GM12878 (cell line): ENCODE data around the gene CFAP97D2. TPM values are rescaled to one million over a fixed set of nuclear protein-coding genes. Genes with fewer than 3 reads are reported as not detected.

Experiments used
- ATAC-seq: fragments of 200-7000 bp; cut with Tn5 transposase; 3 replicates; pipeline ENCODE4 v1.9.1; 2020; ENCODE audit warnings: mild to moderate bottlenecking, moderate library complexity
- BruUV-seq: library from RNA; stranded (reverse); fragments of 400-500 nt; replicated peaks from 2 replicates; lab custom pipeline; 2021; lab: Mats Ljungman, UMichigan
- CTCF ChIA-PET: fragments of 300-600 bp; sonication (Branson Sonifier 250); formaldehyde crosslinking; extraction: SDS; loops from one replicate; lab custom pipeline; 2021; ENCODE audit warnings: inconsistent platforms; lab: Yijun Ruan, JAX
- POLR2A ChIA-PET: fragments of 350-600 bp; formaldehyde crosslinking; extraction: SDS; loops from one replicate; lab custom pipeline; 2021; ENCODE audit warnings: inconsistent platforms; lab: Charles Lee
- RAD21 ChIA-PET: fragments of 300-600 bp; sonication (Branson Sonifier 250); formaldehyde crosslinking; loops from one replicate; lab custom pipeline; 2023; ENCODE audit warnings: antibody characterized with exemption; ENCODE audit not compliant: unreplicated experiment; lab: Charles Lee
- SMC1A ChIA-PET: fragments of 300-600 bp; sonication (Branson Sonifier 250); formaldehyde crosslinking; loops from one replicate; lab custom pipeline; 2023; ENCODE audit not compliant: unreplicated experiment, uncharacterized antibody; lab: Charles Lee
- DNase-seq: peaks from one replicate; pipeline ENCODE4 v3.0.0-alpha.2; 2011; ENCODE audit warnings: low read depth, low spot score
- FAIRE-seq: peaks from 3 replicates; lab custom pipeline; 2011; peaks lifted over from hg19 to GRCh38; lab: Jason Lieb, UNC
- H2AFZ ChIP-seq: 2 replicates; pipeline ENCODE4 v1.6.0; 2011; ENCODE audit warnings: low read depth, low read length, control low read depth; ENCODE audit not compliant: control insufficient read depth
- H3K27ac ChIP-seq: 2 replicates; pipeline ENCODE4 v1.5.1; 2011; ENCODE audit warnings: control low read depth; ENCODE audit not compliant: control insufficient read depth, insufficient read depth
- H3K27me3 ChIP-seq, 2 experiments: replicated peaks in 1 of 2; 2 replicates each; pipeline versions ENCODE4 v1.6.0 to v1.6.1; 2011; ENCODE audit warnings: low read length in 1 of 2; ENCODE audit not compliant: control insufficient read depth in 2 of 2, insufficient read depth in 2 of 2
- H3K36me3 ChIP-seq, 2 experiments: 2 replicates each; pipeline ENCODE4 v1.5.1; 2011; ENCODE audit warnings: low read length in 1 of 2; ENCODE audit not compliant: control insufficient read depth in 2 of 2, insufficient read depth in 2 of 2
- H3K4me1 ChIP-seq: 2 replicates; pipeline ENCODE4 v1.6.1; 2011; ENCODE audit warnings: mild to moderate bottlenecking, low read length, moderate library complexity, mixed read lengths; ENCODE audit not compliant: control insufficient read depth, insufficient read depth
- H3K4me2 ChIP-seq: 2 replicates; pipeline ENCODE4 v1.6.0; 2011; ENCODE audit warnings: control low read depth; ENCODE audit not compliant: control insufficient read depth, insufficient read depth
- H3K4me3 ChIP-seq: fragments of 200-600 bp; sonication (generic); 2 replicates; pipeline ENCODE4 v1.5.1; 2016
- H3K79me2 ChIP-seq: 2 replicates; pipeline ENCODE4 v1.6.0; 2011; ENCODE audit warnings: low read length; ENCODE audit not compliant: control insufficient read depth, insufficient read depth
- H3K9ac ChIP-seq: 2 replicates; pipeline ENCODE4 v1.8.0; 2011; ENCODE audit warnings: low read length, control low read depth, mixed read lengths; ENCODE audit not compliant: control insufficient read depth, insufficient read depth
- H3K9me3 ChIP-seq: replicated peaks from 3 replicates; pipeline ENCODE4 v1.5.1; 2011; ENCODE audit warnings: mild to moderate bottlenecking, low read length; ENCODE audit not compliant: control insufficient read depth, insufficient read depth
- H4K20me1 ChIP-seq: 2 replicates; pipeline ENCODE4 v1.6.0; 2011; ENCODE audit not compliant: control insufficient read depth, insufficient read depth
- HDGF ChIP-seq: fragments of 450-650 bp; IDR thresholded peaks from 2 replicates; pipeline ENCODE4 v1.6.1; 2016; ENCODE audit warnings: antibody characterized with exemption
- MEF2B ChIP-seq: fragments of 450-650 bp; IDR thresholded peaks from 2 replicates; pipeline ENCODE4 v1.6.1; 2018; ENCODE audit warnings: mild to moderate bottlenecking, moderate library complexity; ENCODE audit not compliant: partially characterized antibody, poor library complexity, severe bottlenecking
- NBN ChIP-seq: fragments of 450-650 bp; IDR thresholded peaks from 2 replicates; pipeline ENCODE4 v1.6.1; 2016
- NFIC ChIP-seq: IDR thresholded peaks from 2 replicates; pipeline ENCODE4 v1.6.1; 2012; ENCODE audit warnings: low read depth, mild to moderate bottlenecking, inconsistent platforms, low read length, moderate library complexity
- NR2C2 ChIP-seq: IDR thresholded peaks from 2 replicates; pipeline ENCODE4 v1.6.1; 2011; ENCODE audit warnings: borderline replicate concordance, low read depth; ENCODE audit not compliant: control insufficient read depth, insufficient read length
- PAX8 ChIP-seq: fragments of 450-650 bp; IDR thresholded peaks from 2 replicates; pipeline ENCODE4 v1.6.1; 2017; ENCODE audit warnings: mild to moderate bottlenecking, moderate library complexity
- POU2F2 ChIP-seq: IDR thresholded peaks from 3 replicates; pipeline ENCODE4 v1.6.1; 2011; ENCODE audit warnings: low read depth, mild to moderate bottlenecking, low read length, borderline replicate concordance
- RFX5 ChIP-seq: IDR thresholded peaks from 2 replicates; pipeline ENCODE4 v1.6.1; 2011; ENCODE audit warnings: low read depth, low read length, improper control_type of control experiment
- SMARCA5 ChIP-seq: fragments of 450-650 bp; IDR thresholded peaks from 2 replicates; pipeline ENCODE4 v1.6.1; 2017; ENCODE audit warnings: mild to moderate bottlenecking
- ZNF622 ChIP-seq: fragments of 450-650 bp; IDR thresholded peaks from 2 replicates; pipeline ENCODE4 v1.6.1; 2017; ENCODE audit warnings: mild to moderate bottlenecking, inconsistent platforms
- ZZZ3 ChIP-seq: IDR thresholded peaks from 2 replicates; pipeline ENCODE4 v1.6.1; 2011; ENCODE audit warnings: low read depth; ENCODE audit not compliant: control insufficient read depth, insufficient read length
- WGBS: methylation state at CpG from one replicate; pipeline ENCODE4 v1.1.6; 2016; ENCODE audit warnings: low lambda C conversion rate; ENCODE audit not compliant: insufficient replicate concordance, insufficient coverage; ENCODE audit errors: missing lambda C conversion rate; 5-methylcytosine and 5-hydroxymethylcytosine counted together
- in situ Hi-C: fragments of 300-500 bp; cut with MboI; formaldehyde crosslinking; loops from 9 replicates; pipeline ENCODE4 v1.14.3; 2018; ENCODE audit warnings: mixed read lengths
- intact Hi-C: fragments of 100-400 bp; cut with micrococcal nuclease; formaldehyde crosslinking; loops from one replicate; pipeline ENCODE4 v1.14.2; 2022; ENCODE audit not compliant: unreplicated experiment
- polyA plus RNA-seq, 11 experiments: library from polyadenylated mRNA; depleted of rRNA in 4 of 11; unstranded in 6 of 11; stranded (reverse) in 5 of 11; fragments of >200 nt; fragmentation: Nextera tagmentation in 4 of 11; fragmentation: Illumina TruSeq in 1 of 11; extraction: Ambion mirVana in 4 of 11; extraction: Trizol in 1 of 11; gene quantifications; 1 replicate in 1 of 11; 2 replicates in 10 of 11; pipeline versions ENCODE4 v1.2.1 to v1.2.3, GENCODE V29; 2011 to 2016; ENCODE audit warnings: inconsistent platforms in 2 of 11, missing spikeins in 2 of 11, low read depth in 1 of 11
- total RNA-seq, 4 experiments: library from RNA; depleted of rRNA in 3 of 4; stranded (reverse); fragments of >200 nt in 3 of 4; fragmentation: Illumina TruSeq in 1 of 4; extraction: Trizol in 1 of 4; gene quantifications; 2 replicates each; pipeline versions ENCODE4 v1.2.1 to v1.2.3, GENCODE V29; 2013 to 2021
- TF ChIP-seq, protein P1 (sequence below): fragments of 450-650 bp; IDR thresholded peaks from 2 replicates; pipeline ENCODE4 v1.6.1; 2017; ENCODE audit warnings: low read depth, mild to moderate bottlenecking, moderate library complexity
- TF ChIP-seq, protein P2 (sequence below): fragments of 450-650 bp; IDR thresholded peaks from 2 replicates; pipeline ENCODE4 v1.6.1; 2018; ENCODE audit warnings: borderline replicate concordance, mild to moderate bottlenecking; ENCODE audit not compliant: partially characterized antibody
- TF ChIP-seq, protein P3 (sequence below): fragments of 450-650 bp; IDR thresholded peaks from 2 replicates; pipeline ENCODE4 v1.6.1; 2016; ENCODE audit warnings: mild to moderate bottlenecking
- TF ChIP-seq, protein P4 (sequence below): fragments of 450-650 bp; IDR thresholded peaks from 2 replicates; pipeline ENCODE4 v1.6.1; 2017; ENCODE audit warnings: mild to moderate bottlenecking, moderate library complexity

The CFAP97D2 gene
- total and polyA plus RNA-seq, 10 of the 15 experiments (the other 5 are each of a cell fraction or from before 2014, with no cell fraction given), result not detected

DNA sequence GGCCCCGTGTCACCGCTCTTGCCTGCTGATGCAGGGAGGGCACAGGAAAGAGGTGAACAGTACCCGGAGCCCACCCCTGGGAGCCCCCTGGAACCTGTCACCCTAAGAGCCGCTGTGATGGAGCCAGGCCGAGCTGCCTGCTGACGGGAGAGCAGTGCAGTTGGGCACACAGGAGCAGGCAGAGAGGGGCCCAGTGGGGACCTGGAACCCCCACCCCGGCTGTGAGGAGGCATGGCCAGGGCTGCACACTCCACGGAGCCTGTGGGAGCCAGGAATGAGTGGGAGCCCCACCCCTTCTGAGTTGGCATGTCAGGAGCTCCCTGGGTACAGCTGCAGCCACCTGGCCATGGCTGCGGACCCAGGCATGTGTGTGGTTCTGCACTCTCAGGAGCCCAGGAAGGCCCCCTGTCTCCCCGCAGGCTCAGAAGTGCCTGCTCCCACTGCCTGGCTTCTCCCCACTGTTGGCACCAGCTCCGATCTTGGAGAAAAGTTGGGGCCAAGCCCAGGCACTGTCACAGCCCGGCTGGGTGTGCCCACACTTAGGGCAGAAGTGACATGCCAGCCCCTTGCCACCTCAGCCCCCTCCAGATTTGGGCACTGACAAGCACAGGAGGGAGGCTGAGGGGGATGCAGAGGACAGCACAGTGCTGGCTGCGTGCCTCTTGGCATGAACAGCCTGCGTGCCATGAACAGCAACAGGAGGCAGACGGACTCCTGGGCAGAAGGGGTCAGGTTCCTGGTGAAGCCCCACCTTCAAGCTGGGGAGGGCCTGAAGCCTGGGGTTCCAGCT lies 6.3 kb downstream of the CFAP97D2 start:
- H3K4me1 ChIP-seq, result no peaks in the 10 kb centered on the region
- TF ChIP-seq, protein P1, sequence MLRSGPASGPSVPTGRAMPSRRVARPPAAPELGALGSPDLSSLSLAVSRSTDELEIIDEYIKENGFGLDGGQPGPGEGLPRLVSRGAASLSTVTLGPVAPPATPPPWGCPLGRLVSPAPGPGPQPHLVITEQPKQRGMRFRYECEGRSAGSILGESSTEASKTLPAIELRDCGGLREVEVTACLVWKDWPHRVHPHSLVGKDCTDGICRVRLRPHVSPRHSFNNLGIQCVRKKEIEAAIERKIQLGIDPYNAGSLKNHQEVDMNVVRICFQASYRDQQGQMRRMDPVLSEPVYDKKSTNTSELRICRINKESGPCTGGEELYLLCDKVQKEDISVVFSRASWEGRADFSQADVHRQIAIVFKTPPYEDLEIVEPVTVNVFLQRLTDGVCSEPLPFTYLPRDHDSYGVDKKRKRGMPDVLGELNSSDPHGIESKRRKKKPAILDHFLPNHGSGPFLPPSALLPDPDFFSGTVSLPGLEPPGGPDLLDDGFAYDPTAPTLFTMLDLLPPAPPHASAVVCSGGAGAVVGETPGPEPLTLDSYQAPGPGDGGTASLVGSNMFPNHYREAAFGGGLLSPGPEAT, result no peak
- no peak for TF ChIP-seq NR2C2
- no peak for TF ChIP-seq POU2F2
- TF ChIP-seq, protein P2, sequence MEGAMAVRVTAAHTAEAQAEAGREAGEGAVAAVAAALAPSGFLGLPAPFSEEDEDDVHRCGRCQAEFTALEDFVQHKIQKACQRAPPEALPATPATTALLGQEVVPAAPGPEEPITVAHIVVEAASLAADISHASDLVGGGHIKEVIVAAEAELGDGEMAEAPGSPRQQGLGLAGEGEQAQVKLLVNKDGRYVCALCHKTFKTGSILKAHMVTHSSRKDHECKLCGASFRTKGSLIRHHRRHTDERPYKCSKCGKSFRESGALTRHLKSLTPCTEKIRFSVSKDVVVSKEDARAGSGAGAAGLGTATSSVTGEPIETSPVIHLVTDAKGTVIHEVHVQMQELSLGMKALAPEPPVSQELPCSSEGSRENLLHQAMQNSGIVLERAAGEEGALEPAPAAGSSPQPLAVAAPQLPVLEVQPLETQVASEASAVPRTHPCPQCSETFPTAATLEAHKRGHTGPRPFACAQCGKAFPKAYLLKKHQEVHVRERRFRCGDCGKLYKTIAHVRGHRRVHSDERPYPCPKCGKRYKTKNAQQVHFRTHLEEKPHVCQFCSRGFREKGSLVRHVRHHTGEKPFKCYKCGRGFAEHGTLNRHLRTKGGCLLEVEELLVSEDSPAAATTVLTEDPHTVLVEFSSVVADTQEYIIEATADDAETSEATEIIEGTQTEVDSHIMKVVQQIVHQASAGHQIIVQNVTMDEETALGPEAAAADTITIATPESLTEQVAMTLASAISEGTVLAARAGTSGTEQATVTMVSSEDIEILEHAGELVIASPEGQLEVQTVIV, result no peak
- no peak for TF ChIP-seq RFX5
- no peak for TF ChIP-seq MEF2B
- TF ChIP-seq, protein P3, sequence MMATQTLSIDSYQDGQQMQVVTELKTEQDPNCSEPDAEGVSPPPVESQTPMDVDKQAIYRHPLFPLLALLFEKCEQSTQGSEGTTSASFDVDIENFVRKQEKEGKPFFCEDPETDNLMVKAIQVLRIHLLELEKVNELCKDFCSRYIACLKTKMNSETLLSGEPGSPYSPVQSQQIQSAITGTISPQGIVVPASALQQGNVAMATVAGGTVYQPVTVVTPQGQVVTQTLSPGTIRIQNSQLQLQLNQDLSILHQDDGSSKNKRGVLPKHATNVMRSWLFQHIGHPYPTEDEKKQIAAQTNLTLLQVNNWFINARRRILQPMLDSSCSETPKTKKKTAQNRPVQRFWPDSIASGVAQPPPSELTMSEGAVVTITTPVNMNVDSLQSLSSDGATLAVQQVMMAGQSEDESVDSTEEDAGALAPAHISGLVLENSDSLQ, result no peak
- TF ChIP-seq, protein P4, sequence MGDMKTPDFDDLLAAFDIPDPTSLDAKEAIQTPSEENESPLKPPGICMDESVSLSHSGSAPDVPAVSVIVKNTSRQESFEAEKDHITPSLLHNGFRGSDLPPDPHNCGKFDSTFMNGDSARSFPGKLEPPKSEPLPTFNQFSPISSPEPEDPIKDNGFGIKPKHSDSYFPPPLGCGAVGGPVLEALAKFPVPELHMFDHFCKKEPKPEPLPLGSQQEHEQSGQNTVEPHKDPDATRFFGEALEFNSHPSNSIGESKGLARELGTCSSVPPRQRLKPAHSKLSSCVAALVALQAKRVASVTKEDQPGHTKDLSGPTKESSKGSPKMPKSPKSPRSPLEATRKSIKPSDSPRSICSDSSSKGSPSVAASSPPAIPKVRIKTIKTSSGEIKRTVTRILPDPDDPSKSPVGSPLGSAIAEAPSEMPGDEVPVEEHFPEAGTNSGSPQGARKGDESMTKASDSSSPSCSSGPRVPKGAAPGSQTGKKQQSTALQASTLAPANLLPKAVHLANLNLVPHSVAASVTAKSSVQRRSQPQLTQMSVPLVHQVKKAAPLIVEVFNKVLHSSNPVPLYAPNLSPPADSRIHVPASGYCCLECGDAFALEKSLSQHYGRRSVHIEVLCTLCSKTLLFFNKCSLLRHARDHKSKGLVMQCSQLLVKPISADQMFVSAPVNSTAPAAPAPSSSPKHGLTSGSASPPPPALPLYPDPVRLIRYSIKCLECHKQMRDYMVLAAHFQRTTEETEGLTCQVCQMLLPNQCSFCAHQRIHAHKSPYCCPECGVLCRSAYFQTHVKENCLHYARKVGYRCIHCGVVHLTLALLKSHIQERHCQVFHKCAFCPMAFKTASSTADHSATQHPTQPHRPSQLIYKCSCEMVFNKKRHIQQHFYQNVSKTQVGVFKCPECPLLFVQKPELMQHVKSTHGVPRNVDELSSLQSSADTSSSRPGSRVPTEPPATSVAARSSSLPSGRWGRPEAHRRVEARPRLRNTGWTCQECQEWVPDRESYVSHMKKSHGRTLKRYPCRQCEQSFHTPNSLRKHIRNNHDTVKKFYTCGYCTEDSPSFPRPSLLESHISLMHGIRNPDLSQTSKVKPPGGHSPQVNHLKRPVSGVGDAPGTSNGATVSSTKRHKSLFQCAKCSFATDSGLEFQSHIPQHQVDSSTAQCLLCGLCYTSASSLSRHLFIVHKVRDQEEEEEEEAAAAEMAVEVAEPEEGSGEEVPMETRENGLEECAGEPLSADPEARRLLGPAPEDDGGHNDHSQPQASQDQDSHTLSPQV, result no peak
- TF ChIP-seq PAX8, result no peak
- no peak for TF ChIP-seq HDGF
- TF ChIP-seq NFIC, result no peak
- no peak for TF ChIP-seq ZNF622
- no peak for TF ChIP-seq NBN
- no peak for TF ChIP-seq ZZZ3
- TF ChIP-seq SMARCA5, result no peak

More for the DNA sequence above, 6.3 kb downstream of the CFAP97D2 start:
- Histone ChIP-seq H3K4me3 (no peak overlapping the region), H3K9me3 (peaks cover 3% of the 10 kb centered on the region; the same call in 1 of the 3 replicates), H2AFZ (no peak overlapping the region), H3K4me2 (no peak overlapping the region), H4K20me1 (no peaks in the 10 kb centered on the region), H3K36me3 (no peaks in the 10 kb centered on the region), H3K27me3 (peaks cover 0 to 3% of the 10 kb centered on the region in 2 experiments; a peak in 1 of 4 replicates), H3K79me2 (no peaks in the 10 kb centered on the region), H3K9ac (no peak overlapping the region), H3K27ac (no peak overlapping the region)
- in situ Hi-C loops (no loop called here), intact Hi-C loops (no loop called here)
- BruUV-seq, result no TSS peak
- no peak for FAIRE-seq
- ATAC-seq, result no peak
- ChIA-PET SMC1A (no interaction called here), CTCF (no interaction called here), RAD21 (no interaction called here), POLR2A (no interaction called here)
- DNase-seq, result no peak
- WGBS, result 36% methylated on average over 12 of the region's 15 CpGs
